Measurements from ENCODE around the gene OIP5.
A peak's percentile ranks its signal among the peaks of the same experiment; 100 is the strongest.
"Not testable (repeated sequence)": the region's sequence is repeated elsewhere in the genome, so short reads cannot be mapped to it uniquely, and the experiment has no call there.

OIP5 gene

GRCh38 chr15:41334293-41335120 lies 2.1 kb upstream of the OIP5 start:
- DNase-seq (ENCODE audit: insufficient read length) (no peak), FAIRE-seq (no peak)
- no peak for TF ChIP-seq POLR2AphosphoS5 (IDR thresholded peaks at IDR 0.05; ENCODE audit: low read depth, low read length)
- no peak for TF ChIP-seq TAF1 (IDR thresholded peaks at IDR 0.05; ENCODE audit: borderline replicate concordance, low read depth, low read length)
- no peak for TF ChIP-seq POLR2A (IDR thresholded peaks at IDR 0.05; ENCODE audit: low read depth, low read length)

GRCh38 chr15:41333026-41333562 lies 703 bp upstream of the OIP5 start:
- peak; percentile 20 for DNase-seq (ENCODE audit: insufficient read length)
- TF ChIP-seq POLR2A (IDR thresholded peaks at IDR 0.05; ENCODE audit: low read depth, low read length) = no peak
- TF ChIP-seq POLR2AphosphoS5 (IDR thresholded peaks at IDR 0.05; ENCODE audit: low read depth, low read length) = no peak
- TF ChIP-seq TAF1 (IDR thresholded peaks at IDR 0.05; ENCODE audit: borderline replicate concordance, low read depth, low read length) = no peak
- FAIRE-seq = no peak

DNA sequence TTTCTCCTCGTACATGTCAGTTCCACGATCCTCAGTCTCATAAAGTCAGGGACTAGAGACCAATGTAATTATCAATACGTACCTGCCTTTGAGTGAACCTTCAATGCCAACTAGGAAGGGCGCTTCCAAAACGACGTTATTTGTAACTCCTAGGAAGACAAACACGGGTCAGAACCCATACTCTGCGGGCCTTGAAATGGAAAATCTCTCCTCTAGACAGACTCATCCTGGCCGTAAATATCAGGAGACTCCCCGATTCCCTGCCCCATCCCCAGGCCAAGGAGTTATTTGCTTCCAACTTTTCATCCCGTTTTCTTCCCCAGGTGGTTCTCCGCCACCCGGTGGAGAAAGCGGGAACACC lies 578 bp downstream of the OIP5 start:
- no peak for TF ChIP-seq POLR2A (IDR thresholded peaks at IDR 0.05; ENCODE audit: low read depth, low read length)
- no peak for TF ChIP-seq POLR2AphosphoS5 (IDR thresholded peaks at IDR 0.05; ENCODE audit: low read depth, low read length)
- TF ChIP-seq TAF1 (IDR thresholded peaks at IDR 0.05; ENCODE audit: borderline replicate concordance, low read depth, low read length) = no peak
- FAIRE-seq (no peak), DNase-seq (ENCODE audit: insufficient read length) (no peak)

GRCh38 chr15:41331281-41331680 lies 1.1 kb downstream of the OIP5 start:
- TF ChIP-seq POLR2A (IDR thresholded peaks at IDR 0.05; ENCODE audit: low read depth, low read length) (no peak), TAF1 (IDR thresholded peaks at IDR 0.05; ENCODE audit: borderline replicate concordance, low read depth, low read length) (no peak), POLR2AphosphoS5 (IDR thresholded peaks at IDR 0.05; ENCODE audit: low read depth, low read length) (no peak)
- no peak for FAIRE-seq
- DNase-seq (ENCODE audit: insufficient read length) = no peak

GRCh38 chr15:41323611-41324010 lies 8.8 kb downstream of the OIP5 start:
- no peak for DNase-seq (ENCODE audit: insufficient read length)
- TF ChIP-seq POLR2A (IDR thresholded peaks at IDR 0.05; ENCODE audit: low read depth, low read length) = no peak
- TF ChIP-seq POLR2AphosphoS5 (IDR thresholded peaks at IDR 0.05; ENCODE audit: low read depth, low read length) = no peak
- FAIRE-seq = no peak

- not testable (repeated sequence) for DNase-seq (ENCODE audit: insufficient read length); FAIRE-seq
Measured at GRCh38 chr15:41320805-41321330, 11.5 kb downstream of the OIP5 start.

GRCh38 chr15:41309226-41309905 lies 23.0 kb downstream of the OIP5 start:
- DNase-seq (ENCODE audit: insufficient read length) = no peak
- FAIRE-seq = no peak
- no peak for TF ChIP-seq POLR2A (IDR thresholded peaks at IDR 0.05; ENCODE audit: low read depth, low read length)

DNA sequence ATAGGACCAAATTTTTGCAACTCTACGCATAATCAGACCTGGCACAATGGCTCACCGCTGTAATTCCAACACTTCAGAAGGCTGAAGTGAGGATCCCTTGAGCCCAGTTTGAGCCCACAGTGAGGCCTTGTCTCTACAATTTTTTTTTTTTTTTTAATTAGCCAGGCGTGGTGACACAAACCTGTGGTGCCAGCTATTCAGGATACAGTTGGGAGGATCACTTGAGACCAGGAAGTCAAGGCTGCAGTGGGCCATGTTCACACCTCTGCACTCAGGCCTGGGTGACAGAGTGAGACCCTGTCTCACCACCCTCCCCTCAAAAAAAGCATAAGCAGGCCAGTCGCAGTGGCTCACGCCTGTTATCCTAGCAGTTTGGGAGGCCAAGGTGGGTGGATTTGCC lies 24.7 kb downstream of the OIP5 start:
- TF ChIP-seq TAF1 (IDR thresholded peaks at IDR 0.05; ENCODE audit: borderline replicate concordance, low read depth, low read length) (no peak), POLR2A (IDR thresholded peaks at IDR 0.05; ENCODE audit: low read depth, low read length) (no peak), POLR2AphosphoS5 (IDR thresholded peaks at IDR 0.05; ENCODE audit: low read depth, low read length) (no peak)
- FAIRE-seq = no peak

DNA sequence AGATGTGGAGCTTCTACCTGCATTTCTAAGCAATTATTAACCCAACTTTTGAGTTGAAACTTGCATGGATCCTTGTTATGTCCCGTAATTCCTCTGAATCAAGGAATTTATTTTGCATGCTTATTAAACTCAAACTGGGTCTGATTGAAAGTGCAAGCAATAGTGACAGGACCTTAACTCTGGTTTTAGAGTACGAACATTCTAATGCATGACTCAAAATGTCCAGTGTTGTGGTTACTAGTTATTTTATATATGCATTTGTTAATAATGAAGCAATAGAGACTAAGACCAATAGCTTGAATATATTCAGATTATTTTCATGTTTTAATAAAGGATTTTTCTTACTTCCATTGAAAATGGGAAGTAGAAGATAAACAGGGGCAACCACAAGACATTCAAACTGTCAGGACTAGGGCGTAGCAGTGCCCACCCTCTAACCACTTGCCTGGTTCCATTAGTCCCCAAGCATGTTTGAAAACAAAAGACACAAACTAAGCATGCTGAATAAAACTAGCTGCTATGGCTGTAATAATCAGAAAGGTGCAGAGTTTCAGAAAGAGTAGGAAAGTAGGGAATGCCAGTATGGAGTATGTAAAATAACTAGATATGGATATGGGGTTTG lies 28.1 kb downstream of the OIP5 start:
- no peak for FAIRE-seq
- no peak for TF ChIP-seq TAF1 (IDR thresholded peaks at IDR 0.05; ENCODE audit: borderline replicate concordance, low read depth, low read length)
- TF ChIP-seq POLR2A (IDR thresholded peaks at IDR 0.05; ENCODE audit: low read depth, low read length) = no peak
- TF ChIP-seq POLR2AphosphoS5 (IDR thresholded peaks at IDR 0.05; ENCODE audit: low read depth, low read length) = no peak
- DNase-seq (ENCODE audit: insufficient read length) = no peak

More for the DNA sequence above, 24.7 kb downstream of the OIP5 start:
- no peak for DNase-seq (ENCODE audit: insufficient read length)

- no peak for TF ChIP-seq POLR2A (IDR thresholded peaks at IDR 0.05; ENCODE audit: low read depth, low read length)
- peak; percentile 27 for FAIRE-seq
- no peak for DNase-seq (ENCODE audit: insufficient read length)
Measured at GRCh38 chr15:41301587-41301986, 30.8 kb downstream of the OIP5 start.

DNA sequence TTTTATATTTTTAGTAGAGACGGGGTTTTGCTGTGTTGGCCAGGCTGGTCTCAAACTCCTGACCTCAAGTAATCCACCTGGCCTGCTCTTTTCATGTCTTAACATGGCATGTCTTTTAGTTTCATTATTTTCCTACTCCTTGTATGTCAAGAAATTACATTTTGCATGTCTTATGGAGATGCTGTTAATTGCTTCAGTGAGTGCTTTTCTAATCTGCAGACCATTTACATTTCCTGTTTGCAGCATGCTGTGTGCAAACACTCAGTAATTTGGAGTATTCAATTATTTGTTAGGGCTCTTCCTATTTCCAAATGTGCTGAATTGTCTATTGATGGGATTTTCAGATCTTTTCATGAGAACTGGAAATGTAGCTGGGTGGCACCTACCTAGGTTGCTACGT lies 31.3 kb downstream of the OIP5 start:
- not testable (repeated sequence) for DNase-seq (ENCODE audit: insufficient read length); FAIRE-seq

DNA sequence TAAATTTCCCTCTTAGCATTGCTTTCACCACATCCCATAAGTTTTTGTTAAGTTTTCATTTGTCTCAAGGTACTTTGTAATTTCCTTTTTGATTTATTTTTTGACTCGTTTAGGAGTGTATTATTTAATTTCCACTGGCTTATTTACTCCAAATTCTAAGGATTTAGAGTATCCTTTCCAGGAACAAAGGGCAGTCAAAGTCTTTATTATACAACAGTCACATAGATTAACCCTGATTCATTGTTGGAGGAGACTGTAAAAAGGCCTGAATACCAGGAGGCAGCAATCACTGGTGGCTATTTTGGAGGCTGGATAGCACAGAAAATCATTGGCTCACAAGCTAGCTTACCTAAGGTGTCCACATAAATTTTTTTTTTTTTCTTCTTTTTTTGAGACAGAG lies 39.9 kb downstream of the OIP5 start:
- TF ChIP-seq TAF1 (IDR thresholded peaks at IDR 0.05; ENCODE audit: borderline replicate concordance, low read depth, low read length) (no peak), POLR2AphosphoS5 (IDR thresholded peaks at IDR 0.05; ENCODE audit: low read depth, low read length) (no peak), POLR2A (IDR thresholded peaks at IDR 0.05; ENCODE audit: low read depth, low read length) (no peak)
- no peak for DNase-seq (ENCODE audit: insufficient read length)
- no peak for FAIRE-seq
